A549 (cell line): Measurements from ENCODE around the gene CD53. TPM values are rescaled to one million over a fixed set of nuclear protein-coding genes. Genes with fewer than 3 reads are reported as not detected.

Experiments
- ATAC-seq, 2 experiments: fragments of 200-7000 bp in 1 of 2; fragments of >200 bp in 1 of 2; cut with Nextera tagmentation in 1 of 2; cut with Tn5 transposase in 1 of 2; 3 replicates each; pipeline versions ENCODE4 v1.8.0 to v1.9.1; 2018 to 2020; ENCODE audit warnings: mild to moderate bottlenecking in 1 of 2, moderate library complexity in 1 of 2
- CTCF ChIA-PET: fragments of 300-600 bp; sonication (Branson Sonifier 250); formaldehyde crosslinking; extraction: SDS; loops from one replicate; lab custom pipeline; 2021; ENCODE audit warnings: antibody characterized with exemption, inconsistent platforms; lab: Yijun Ruan, JAX
- POLR2A ChIA-PET: fragments of 350-600 bp; formaldehyde crosslinking; extraction: SDS; loops from one replicate; lab custom pipeline; 2021; ENCODE audit warnings: antibody characterized with exemption, inconsistent platforms; lab: Yijun Ruan, JAX
- DNase-seq, 2 experiments: peaks; one replicate each; pipeline versions ENCODE4 v3.0.0 to v3.0.0-alpha.2; 2011 to 2016; ENCODE audit warnings: low read depth in 1 of 2, low spot score in 1 of 2
- FAIRE-seq: peaks from 2 replicates; lab custom pipeline; 2011; peaks lifted over from hg19 to GRCh38; lab: Jason Lieb, UNC
- H3K27ac ChIP-seq, 2 experiments: fragments of >200 bp; sonication (Bioruptor Twin); formaldehyde crosslinking; 3 replicates each; pipeline ENCODE4 v1.5.1; 2016 to 2017
- H3K4me1 ChIP-seq: fragments of >200 bp; sonication (Bioruptor Twin); formaldehyde crosslinking; 3 replicates; pipeline ENCODE4 v1.6.1; 2016
- H3K4me2 ChIP-seq: fragments of >200 bp; sonication (Bioruptor Twin); formaldehyde crosslinking; 3 replicates; pipeline ENCODE4 v1.6.1; 2016
- H3K4me3 ChIP-seq: fragments of >200 bp; sonication (Bioruptor Twin); formaldehyde crosslinking; 3 replicates; pipeline ENCODE4 v1.5.1; 2016
- H3K9me3 ChIP-seq: fragments of >200 bp; sonication (Bioruptor Twin); formaldehyde crosslinking; 3 replicates; pipeline ENCODE4 v1.6.1; 2016
- BCL3 ChIP-seq: fragments of >200 bp; sonication (Bioruptor Twin); formaldehyde crosslinking; IDR thresholded peaks from 3 replicates; pipeline ENCODE4 v1.6.1; 2016
- CBX2 ChIP-seq: fragments of 200-600 bp; sonication (generic); IDR thresholded peaks from 2 replicates; pipeline ENCODE4 v1.6.1; 2016; ENCODE audit warnings: low read depth, mild to moderate bottlenecking, borderline replicate concordance
- CBX8 ChIP-seq: fragments of 200-600 bp; sonication (generic); IDR thresholded peaks from 2 replicates; pipeline ENCODE4 v1.6.1; 2016
- CHD2 ChIP-seq: fragments of 150-350 bp; IDR thresholded peaks from 2 replicates; pipeline ENCODE4 v1.6.1; 2014; ENCODE audit warnings: low read length; ENCODE audit not compliant: partially characterized antibody
- CHD4 ChIP-seq: fragments of 200-600 bp; sonication (generic); IDR thresholded peaks from 2 replicates; pipeline ENCODE4 v1.6.1; 2016; ENCODE audit warnings: antibody characterized with exemption, mild to moderate bottlenecking, borderline replicate concordance
- CTCF ChIP-seq: fragments of >200 bp; sonication (Bioruptor Twin); formaldehyde crosslinking; IDR thresholded peaks from 3 replicates; pipeline ENCODE4 v1.5.1; 2016
- ELK1 ChIP-seq: fragments of 150-350 bp; IDR thresholded peaks from 2 replicates; pipeline ENCODE4 v1.6.1; 2014; ENCODE audit warnings: low read depth, mild to moderate bottlenecking, low read length
- EP300 ChIP-seq, 2 experiments: fragments of >200 bp; sonication (Bioruptor Twin); formaldehyde crosslinking; IDR thresholded peaks; 2 replicates in 1 of 2; 3 replicates in 1 of 2; pipeline ENCODE4 v1.6.1; 2016 to 2017
- ESRRA ChIP-seq: fragments of 150-350 bp; IDR thresholded peaks from 2 replicates; pipeline ENCODE4 v1.6.1; 2014; ENCODE audit warnings: mild to moderate bottlenecking, low read length, borderline replicate concordance
- GATA3 ChIP-seq: IDR thresholded peaks from 2 replicates; pipeline ENCODE4 v1.6.1; 2012; ENCODE audit warnings: borderline replicate concordance
- HDAC2 ChIP-seq: fragments of 200-600 bp; sonication (generic); IDR thresholded peaks from 2 replicates; pipeline ENCODE4 v1.6.1; 2016
- HES2 ChIP-seq: fragments of >200 bp; sonication (Bioruptor Twin); formaldehyde crosslinking; IDR thresholded peaks from 2 replicates; pipeline ENCODE4 v1.6.1; 2016
- JUN ChIP-seq, 2 experiments: fragments of >200 bp; sonication (Bioruptor Twin); formaldehyde crosslinking; IDR thresholded peaks; 2 replicates in 1 of 2; 3 replicates in 1 of 2; pipeline ENCODE4 v1.6.1; 2016 to 2017
- MAFK ChIP-seq: fragments of 450-650 bp; IDR thresholded peaks from 2 replicates; pipeline ENCODE4 v1.6.1; 2014; ENCODE audit not compliant: partially characterized antibody
- MYC ChIP-seq: IDR thresholded peaks from 2 replicates; pipeline ENCODE4 v1.6.1; 2012; ENCODE audit warnings: mild to moderate bottlenecking, inconsistent platforms, low read length, improper control_type of control experiment, borderline replicate concordance
- NPAS2 ChIP-seq: fragments of 250-450 bp; sonication (Bioruptor Pico); IDR thresholded peaks from 2 replicates; pipeline ENCODE4 v1.8.0; 2022; ENCODE audit warnings: mild to moderate bottlenecking, moderate library complexity, borderline replicate concordance
- NR3C1 ChIP-seq: fragments of >200 bp; sonication (Bioruptor Twin); formaldehyde crosslinking; IDR thresholded peaks from 3 replicates; pipeline ENCODE4 v1.6.1; 2017
- PBX3 ChIP-seq: IDR thresholded peaks from 2 replicates; pipeline ENCODE4 v1.6.1; 2012
- RAD21 ChIP-seq, 2 experiments: fragments of >200 bp in 1 of 2; sonication (Bioruptor Twin) in 1 of 2; formaldehyde crosslinking in 1 of 2; IDR thresholded peaks in 1 of 2; conservative IDR thresholded peaks in 1 of 2; 2 replicates in 1 of 2; 3 replicates in 1 of 2; pipeline ENCODE4 v1.6.1; 2012 to 2018; ENCODE audit warnings: inconsistent platforms in 1 of 2
- RFX5 ChIP-seq: fragments of 450-650 bp; IDR thresholded peaks from 2 replicates; pipeline ENCODE4 v1.7.1; 2014; ENCODE audit warnings: antibody characterized with exemption, mild to moderate bottlenecking, moderate library complexity
- RNF2 ChIP-seq: fragments of 200-600 bp; sonication (generic); IDR thresholded peaks from 2 replicates; pipeline ENCODE4 v1.6.1; 2016; ENCODE audit warnings: low read depth, mild to moderate bottlenecking, antibody characterized with exemption, moderate library complexity, borderline replicate concordance
- SREBF2 ChIP-seq: fragments of 450-650 bp; IDR thresholded peaks from 2 replicates; pipeline ENCODE4 v1.6.1; 2014; ENCODE audit warnings: mild to moderate bottlenecking, moderate library complexity
- TFCP2L1 ChIP-seq: fragments of 250-450 bp; sonication (Bioruptor Pico); IDR thresholded peaks from 2 replicates; pipeline ENCODE4 v1.5.0; 2021; ENCODE audit warnings: mild to moderate bottlenecking
- USF2 ChIP-seq: fragments of 450-650 bp; IDR thresholded peaks from 2 replicates; pipeline ENCODE4 v1.6.1; 2014; ENCODE audit warnings: antibody characterized with exemption
- ZFP36 ChIP-seq: fragments of 450-650 bp; IDR thresholded peaks from 2 replicates; pipeline ENCODE4 v1.6.1; 2014; ENCODE audit warnings: borderline replicate concordance; ENCODE audit not compliant: partially characterized antibody
- WGBS: methylation state at CpG from one replicate; pipeline ENCODE4 v1.1.6; 2017; ENCODE audit errors: missing lambda C conversion rate; 5-methylcytosine and 5-hydroxymethylcytosine counted together
- polyA plus RNA-seq, 4 experiments: library from polyadenylated mRNA; depleted of rRNA in 3 of 4; stranded (reverse); fragments of >200 nt; fragmentation: RNase III in 1 of 4; extraction: RNeasy Plus Mini Kit Qiagen cat#74134 plus additional on column Dnase treatment in 1 of 4; gene quantifications; 2 replicates in 3 of 4; 3 replicates in 1 of 4; pipeline ENCODE4 v1.2.3, GENCODE V29; 2011 to 2017

CD53 gene
- polyA plus RNA-seq, 2 of the 4 experiments (the other 2 are of a cell fraction), result not detected

- H3K4me2 ChIP-seq, result no peak overlapping the region
- H3K4me1 ChIP-seq, result no peaks in the 10 kb centered on the region
- no peak overlapping the region for H3K27ac ChIP-seq
- ChIA-PET CTCF (no interaction called here), POLR2A (no interaction called here)
- ATAC-seq (no peak), DNase-seq (no peak), FAIRE-seq (no peak)
- TF ChIP-seq CHD4 (no peak), ESRRA (no peak), CBX8 (no peak), RAD21 (conservative IDR thresholded peaks at IDR 0.05 in 1 of 2, IDR thresholded peaks at IDR 0.05 in 1 of 2) (no peak), NPAS2 (no peak), HES2 (no peak), TFCP2L1 (CRISPR knock-in tag) (no peak), MAFK (no peak), ELK1 (no peak), JUN (IDR thresholded peaks at IDR 0.05) (no peak), EP300 (IDR thresholded peaks at IDR 0.05) (no peak), PBX3 (no peak), RFX5 (no peak), CHD2 (no peak), HDAC2 (no peak), ZFP36 (no peak), GATA3 (no peak), CBX2 (no peak)
- H3K4me3 ChIP-seq, result no peak overlapping the region
- WGBS, result 0% methylated on average over 3 of the region's 3 CpGs
- no peaks in the 10 kb centered on the region for H3K9me3 ChIP-seq
These were observed 19.8 kb upstream of the CD53 start for GRCh38 chr1:110853135-110853534.

GRCh38 chr1:110856410-110856809, 16.5 kb upstream of the CD53 start:
- Histone ChIP-seq H3K4me3 (no peak overlapping the region), H3K9me3 (no peaks in the 10 kb centered on the region), H3K27ac (no peak overlapping the region), H3K4me1 (no peaks in the 10 kb centered on the region), H3K4me2 (no peak overlapping the region)
- TF ChIP-seq NR3C1 (no peak), MAFK (peak; percentile 64)
- DNase-seq (no peak), FAIRE-seq (no peak), ATAC-seq (no peak)
- ChIA-PET POLR2A (no interaction called here), CTCF (no interaction called here)
- 42% methylated on average over 2 of the region's 2 CpGs for WGBS

- H3K4me3 ChIP-seq, result no peak overlapping the region
- FAIRE-seq (no peak), ATAC-seq (no peak), DNase-seq (no peak)
- no peak for TF ChIP-seq RNF2
- no peak for TF ChIP-seq SREBF2
- TF ChIP-seq USF2, result no peak
- TF ChIP-seq CHD4, result no peak
- no peak for TF ChIP-seq MAFK
- TF ChIP-seq CTCF, result no peak
- TF ChIP-seq BCL3, result no peak
- TF ChIP-seq MYC, result no peak
- no peak overlapping the region for H3K27ac ChIP-seq
- ChIA-PET POLR2A (no interaction called here), CTCF (no interaction called here)
- WGBS, result 29% methylated on average over 7 of the region's 7 CpGs
- H3K4me2 ChIP-seq, result no peak overlapping the region
- no peaks in the 10 kb centered on the region for H3K4me1 ChIP-seq
- no peaks in the 10 kb centered on the region for H3K9me3 ChIP-seq
These were observed 14.7 kb upstream of the CD53 start for GRCh38 chr1:110857964-110858948.
